ENCODE data around the gene ITGA2B.

DNA sequence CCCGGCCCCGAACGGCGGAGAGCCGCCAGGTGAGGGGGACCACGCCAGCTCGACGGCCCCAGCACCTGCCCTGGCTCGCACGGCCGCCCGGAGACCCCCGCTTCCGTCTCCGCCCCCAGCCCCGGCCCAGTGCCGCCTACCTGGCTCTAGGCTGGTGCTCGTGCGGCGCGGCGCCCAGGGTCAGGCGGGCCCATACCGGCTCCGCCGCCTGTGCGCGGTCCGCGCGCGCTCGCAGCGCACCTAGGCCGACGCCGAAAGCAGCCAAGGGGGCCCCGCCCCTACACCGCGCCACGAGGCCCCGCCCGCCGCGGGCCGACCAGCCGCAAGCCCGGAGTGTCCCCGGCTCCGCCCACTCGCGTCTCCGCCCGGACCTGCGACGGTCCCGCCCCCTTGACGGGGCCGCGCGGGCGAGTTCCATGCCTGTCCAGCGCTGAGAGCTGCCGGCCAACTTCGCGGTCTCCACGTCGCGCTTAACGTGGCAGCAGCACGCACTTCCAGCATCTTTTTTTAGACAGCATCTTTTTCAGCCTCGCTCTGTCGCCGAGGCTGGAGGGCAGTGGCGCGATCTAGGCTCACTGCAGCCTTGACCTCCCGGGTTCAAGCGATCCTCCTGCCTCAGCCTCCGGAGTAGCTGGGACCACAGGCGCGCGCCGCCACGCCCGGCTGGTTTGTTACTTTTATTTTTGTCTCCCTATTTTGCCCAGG, 64.7 kb downstream of the ITGA2B start, which contains the start of gene SLC25A39:
- TF ChIP-seq, protein P1, sequence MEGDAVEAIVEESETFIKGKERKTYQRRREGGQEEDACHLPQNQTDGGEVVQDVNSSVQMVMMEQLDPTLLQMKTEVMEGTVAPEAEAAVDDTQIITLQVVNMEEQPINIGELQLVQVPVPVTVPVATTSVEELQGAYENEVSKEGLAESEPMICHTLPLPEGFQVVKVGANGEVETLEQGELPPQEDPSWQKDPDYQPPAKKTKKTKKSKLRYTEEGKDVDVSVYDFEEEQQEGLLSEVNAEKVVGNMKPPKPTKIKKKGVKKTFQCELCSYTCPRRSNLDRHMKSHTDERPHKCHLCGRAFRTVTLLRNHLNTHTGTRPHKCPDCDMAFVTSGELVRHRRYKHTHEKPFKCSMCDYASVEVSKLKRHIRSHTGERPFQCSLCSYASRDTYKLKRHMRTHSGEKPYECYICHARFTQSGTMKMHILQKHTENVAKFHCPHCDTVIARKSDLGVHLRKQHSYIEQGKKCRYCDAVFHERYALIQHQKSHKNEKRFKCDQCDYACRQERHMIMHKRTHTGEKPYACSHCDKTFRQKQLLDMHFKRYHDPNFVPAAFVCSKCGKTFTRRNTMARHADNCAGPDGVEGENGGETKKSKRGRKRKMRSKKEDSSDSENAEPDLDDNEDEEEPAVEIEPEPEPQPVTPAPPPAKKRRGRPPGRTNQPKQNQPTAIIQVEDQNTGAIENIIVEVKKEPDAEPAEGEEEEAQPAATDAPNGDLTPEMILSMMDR (IDR thresholded peaks at IDR 0.05): peak in 2 of 5 experiments; percentile 30 to 61
- TF ChIP-seq EP300 (IDR thresholded peaks at IDR 0.05) (peak in 1 of 2 donors; percentile 90), POLR2A (IDR thresholded peaks at IDR 0.05) (peak; percentile 24 to 85)

All from tibial nerve (tissue), 4 donors.